Stimulated activated CD4-positive, alpha-beta T cell treated with anti-CD3 and anti-CD28 coated beads, Interleukin-12 subunit alpha, Interleukin-12 subunit beta, amount 100 ng/mL, for 48 hours (primary cell): Measurements from ENCODE around the gene MYH14.
"Not testable (repeated sequence)": the region's sequence is repeated elsewhere in the genome, so short reads cannot be mapped to it uniquely, and the experiment has no call there.

Experiments used
- DNase-seq, 3 donors: peaks; one replicate each; pipeline ENCODE4 v3.0.0-alpha.2; 2020; ENCODE audit warnings: low read depth in 2 of 3, low spot score in 1 of 3

Gene MYH14

DNA sequence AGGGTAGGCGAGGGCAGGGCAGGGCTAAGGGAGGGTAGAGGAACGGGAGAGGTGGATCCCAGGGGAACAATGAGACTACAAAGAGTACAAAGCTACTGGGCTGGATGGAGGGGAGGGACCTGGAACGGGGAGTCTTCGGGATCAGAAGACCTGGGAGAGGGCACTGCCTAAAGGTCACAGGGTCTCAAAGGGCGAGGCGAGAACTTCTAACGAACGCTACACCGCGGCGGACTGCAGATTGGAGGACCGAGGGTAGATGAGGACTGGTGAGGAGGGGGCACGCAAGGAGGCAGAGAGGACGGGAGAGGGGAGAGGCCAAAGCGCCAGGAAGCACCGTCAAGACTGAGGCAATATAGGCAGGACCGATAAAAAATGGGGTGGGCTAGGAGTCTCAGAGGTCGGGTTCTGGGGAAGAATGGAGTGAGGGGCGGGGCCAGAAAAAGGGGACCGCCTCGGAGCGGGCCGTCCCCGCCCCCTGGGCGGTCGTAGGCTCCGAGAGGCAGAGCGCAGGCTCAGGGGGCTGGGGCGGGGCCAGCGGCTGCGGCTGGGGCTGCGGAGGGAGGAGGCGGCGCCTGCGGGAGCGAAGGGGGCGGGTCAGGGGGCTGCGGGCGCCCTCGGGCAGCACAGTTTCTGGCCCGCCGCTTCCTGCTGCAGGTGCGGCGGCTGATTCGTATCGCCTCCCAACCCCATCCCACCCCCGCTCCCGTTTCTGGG is 127.1 kb downstream of the MYH14 start:
- peak; percentile 76 to 83 (median 81) for DNase-seq

DNA sequence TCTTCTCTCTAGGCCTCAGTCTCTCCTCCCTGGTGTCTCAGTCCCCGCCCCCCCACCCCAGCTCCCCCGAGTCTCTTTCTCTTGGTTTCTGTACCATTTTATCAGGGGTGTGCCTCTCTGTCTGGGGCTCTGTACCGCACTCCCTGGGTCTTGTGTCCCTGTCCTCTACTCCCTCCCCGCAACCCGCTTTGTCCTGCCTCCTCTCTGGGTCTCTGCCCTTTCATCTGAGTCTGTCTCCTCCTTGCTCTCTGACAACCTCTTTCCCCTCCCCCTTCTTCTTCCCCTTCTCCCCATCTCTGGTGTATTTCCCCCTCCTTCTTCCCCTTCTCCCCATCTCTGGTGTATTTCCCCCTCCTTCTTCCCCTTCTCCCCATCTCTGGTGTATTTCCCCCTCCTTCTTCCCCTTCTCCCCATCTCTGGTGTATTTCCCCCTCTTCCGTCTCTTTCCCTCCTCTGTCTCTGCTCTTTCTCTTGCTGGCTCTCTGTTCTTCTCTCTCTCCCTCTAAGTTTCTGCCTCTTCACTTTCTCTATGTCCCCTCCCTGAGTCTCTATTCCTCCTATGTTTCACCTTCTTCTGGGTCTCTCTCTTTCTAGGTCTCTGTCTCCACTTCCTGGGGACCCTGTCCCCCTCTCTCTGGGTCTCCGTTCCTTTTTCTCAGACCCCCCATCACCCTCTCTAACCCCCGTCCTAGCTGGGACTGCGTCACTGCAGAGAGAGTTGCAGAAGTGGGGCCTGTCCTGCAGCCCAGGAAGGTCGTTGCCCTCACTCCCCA is 128.0 kb downstream of the MYH14 start:
- DNase-seq = no peak

DNA sequence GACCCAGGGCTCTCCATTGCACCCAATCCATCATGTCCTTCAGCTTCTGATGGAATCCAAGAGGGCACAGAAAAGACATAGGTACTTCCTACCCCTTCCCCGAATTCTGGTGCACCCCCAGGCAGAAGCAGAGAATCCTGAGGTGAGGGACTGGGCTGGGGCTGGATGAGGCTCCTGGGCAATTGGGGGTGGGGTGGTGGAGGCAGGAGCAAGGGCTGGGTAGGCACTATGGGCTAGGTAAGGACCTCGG is 128.5 kb downstream of the MYH14 start:
- no peak for DNase-seq

DNA sequence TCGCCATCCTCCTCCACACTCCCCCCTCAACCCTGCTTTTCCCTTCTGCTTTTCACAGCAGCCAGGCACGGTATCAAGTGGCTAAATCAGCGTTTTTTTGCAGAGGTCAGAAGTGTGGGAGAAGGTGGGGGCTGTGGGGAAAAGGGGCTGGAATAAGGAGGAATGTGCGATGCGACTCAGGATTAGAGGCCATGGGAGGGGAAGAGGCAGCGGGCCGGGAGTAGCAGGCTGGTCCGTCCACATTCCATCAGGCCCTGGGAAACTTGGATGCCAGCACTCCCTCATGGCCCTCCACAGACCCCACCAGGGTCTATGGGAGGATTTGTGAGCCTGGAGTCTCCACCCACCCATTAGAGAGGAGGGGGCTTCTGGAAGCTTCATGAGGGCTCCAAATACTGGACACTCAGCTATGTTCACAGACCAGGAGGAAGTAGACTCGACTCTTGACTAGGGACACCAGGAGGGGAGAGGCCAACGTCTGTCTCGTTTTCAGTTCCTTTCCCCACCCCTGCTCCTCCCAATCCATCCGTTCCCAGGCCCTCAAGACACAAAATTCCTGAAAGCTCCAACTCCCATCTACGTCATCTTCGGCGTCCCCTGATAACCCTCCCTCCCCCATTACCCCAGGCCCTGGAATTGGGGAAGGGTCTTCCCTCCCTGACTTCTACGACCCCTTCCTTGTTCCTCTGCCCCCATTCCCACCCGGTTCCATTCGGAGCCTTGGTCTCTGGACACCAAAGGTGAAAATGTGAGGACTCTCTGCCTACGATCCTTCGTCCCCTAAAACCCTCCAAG is 129.0 kb downstream of the MYH14 start:
- DNase-seq = no peak

DNA sequence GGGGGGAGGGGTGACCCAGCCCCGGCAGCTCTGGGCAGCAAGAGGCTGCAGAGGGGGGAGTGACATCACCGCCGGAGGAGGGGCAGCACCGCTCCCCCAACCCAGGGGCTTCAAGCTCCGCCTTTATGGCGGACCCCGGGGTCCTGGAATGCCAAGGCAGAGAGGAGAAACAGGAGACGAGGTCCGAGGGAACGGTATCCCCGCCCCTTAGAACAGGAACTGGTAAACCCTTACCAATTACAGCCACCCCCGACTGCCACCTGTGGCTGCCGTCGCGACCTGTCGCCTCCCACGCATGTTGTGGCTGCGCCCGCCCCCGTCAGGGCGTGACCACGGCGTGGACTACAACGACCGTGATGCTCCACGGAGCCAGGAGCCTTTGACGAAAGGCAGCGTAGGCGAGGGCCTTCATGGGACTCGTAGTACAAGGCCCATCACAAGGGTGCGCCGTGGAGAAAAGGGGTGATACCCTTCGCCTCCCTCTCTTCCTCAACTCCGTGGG is 129.9 kb downstream of the MYH14 start:
- peak; percentile 88 to 94 (median 92) for DNase-seq

DNA sequence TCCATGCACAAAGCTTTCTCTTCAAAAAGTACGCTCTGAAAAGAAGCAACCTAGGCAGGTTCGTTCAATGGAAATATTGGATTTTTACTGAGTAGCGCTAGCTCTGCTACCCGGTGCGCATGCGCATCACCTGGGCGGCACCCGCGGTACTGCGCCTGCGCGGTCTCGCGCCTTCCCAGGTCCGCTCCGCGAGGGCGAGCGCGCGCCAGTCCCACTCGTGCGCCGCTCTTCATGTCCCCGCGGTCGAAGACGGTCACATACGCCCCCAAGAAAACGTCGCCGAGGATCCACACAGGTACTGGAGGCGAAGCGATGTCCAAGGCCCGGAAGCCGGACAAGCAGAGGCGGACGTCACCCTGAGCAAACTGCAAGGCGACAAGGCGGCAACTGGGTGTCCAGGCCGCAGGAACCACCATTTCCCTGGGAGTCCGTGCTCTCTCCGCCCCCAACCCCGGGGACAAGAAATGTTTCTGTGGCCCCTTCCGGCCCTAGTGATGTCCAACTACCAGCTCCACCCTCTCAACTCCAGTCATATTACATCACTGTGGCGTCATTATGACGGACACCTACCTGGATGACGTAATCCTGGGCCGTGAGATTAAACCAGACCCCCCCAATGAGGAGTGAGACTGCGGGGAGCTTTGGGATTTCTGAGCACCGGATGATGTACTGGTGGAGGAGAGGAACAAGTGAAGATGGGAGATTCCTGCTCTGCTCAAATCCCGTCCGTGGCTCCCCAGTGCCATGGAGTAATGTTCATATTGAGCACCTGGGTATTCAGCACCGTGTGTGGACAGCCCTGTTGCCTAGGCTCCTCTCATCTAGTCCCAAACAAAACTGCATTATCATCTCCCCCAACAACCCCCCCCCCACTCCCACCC is 130.6 kb downstream of the MYH14 start:
- peak; percentile 70 to 76 (median 74) for DNase-seq

DNA sequence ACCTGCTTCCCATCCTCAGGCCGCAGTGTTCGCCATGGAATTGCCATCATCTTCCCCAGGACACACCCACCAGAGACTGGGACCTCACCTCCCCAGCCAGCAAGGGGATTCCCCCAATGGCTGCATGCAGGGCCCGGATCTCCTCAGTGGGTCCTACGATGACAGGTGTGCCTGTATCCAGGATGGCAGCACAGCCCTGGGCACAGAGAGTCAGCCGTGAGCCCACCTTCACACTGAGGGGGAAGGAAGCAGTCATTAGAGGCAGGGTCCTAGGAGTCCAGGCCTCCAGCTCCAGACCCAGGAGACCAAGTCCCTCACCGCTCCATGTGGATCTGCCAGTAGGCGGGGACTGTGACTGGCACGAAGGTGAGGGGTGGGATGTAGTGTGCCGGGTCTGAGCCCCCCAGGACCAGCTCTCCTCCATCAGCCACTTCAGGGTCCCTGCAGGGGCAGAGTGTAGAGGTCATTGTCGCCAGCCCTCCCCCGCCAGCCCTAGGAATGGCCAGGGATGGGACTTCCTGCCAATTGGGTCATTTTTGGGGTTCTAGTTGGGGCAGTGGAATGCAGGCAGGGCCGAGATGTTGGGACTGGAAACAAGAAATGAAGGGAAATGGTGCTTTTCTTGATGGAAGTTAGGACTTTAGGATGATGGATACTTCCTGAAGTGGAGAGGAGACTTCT is 131.5 kb downstream of the MYH14 start:
- DNase-seq = no peak

DNA sequence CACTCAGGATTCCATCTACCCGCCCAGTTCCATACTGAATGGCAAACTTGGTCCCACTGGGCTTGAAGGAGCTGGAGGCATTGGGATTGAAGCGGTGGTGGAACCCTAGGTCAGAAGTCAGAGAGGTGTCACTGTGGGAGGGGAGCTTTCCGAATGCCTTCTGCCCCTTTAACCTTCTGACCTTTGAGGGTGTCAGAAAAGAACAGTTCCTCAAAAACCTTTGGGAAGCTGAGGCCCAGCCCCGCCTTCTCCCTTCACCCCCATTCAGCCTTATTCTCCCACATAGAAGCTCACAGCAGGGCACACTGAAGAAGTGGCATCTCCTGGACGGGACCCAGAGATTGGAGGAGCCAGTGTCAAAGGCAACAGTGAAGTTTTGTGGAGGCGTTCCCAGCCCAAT is 133.6 kb downstream of the MYH14 start:
- not testable (repeated sequence) for DNase-seq

DNA sequence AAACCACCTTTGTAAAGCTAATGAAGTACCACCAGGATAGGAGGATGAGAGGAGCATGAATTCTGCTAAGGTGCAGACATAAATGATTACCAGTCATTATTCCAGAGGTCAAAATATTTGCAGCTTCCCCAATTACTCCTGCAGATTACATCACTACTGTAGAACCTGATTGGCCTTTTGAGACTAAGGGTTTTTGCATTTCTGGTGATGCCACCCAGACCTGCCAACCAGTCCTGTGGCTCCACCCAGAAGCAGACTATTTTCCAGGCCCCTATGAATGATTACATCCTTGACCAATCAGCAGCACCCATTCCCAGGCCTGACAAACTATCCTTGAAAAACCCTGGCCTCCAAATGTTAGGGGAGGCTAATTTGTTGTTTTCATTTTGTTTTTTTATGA is 136.9 kb downstream of the MYH14 start:
- no peak for DNase-seq

DNA sequence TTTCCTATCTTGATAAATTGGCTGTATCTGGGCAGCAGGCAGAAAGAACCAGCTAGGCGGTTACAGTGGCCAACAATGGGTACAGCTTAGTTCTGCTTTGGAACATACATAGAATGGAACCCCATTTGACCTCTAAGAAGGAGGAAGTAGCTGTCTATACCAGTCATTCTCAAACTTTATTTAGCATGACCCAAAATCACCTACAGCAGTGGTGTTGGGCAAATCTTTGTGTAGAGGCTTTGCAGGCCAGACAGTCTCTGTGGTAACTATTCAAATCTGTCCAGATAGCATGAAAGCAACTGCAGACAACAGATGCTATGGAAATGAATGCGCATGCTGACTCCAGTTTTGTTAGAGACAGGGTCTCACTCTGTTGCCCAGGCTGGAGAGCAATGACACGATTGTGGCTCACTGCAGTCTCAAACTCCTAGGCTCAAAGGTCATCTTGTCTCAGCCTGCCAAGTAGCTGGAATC is 137.7 kb downstream of the MYH14 start:
- no peak for DNase-seq

DNA sequence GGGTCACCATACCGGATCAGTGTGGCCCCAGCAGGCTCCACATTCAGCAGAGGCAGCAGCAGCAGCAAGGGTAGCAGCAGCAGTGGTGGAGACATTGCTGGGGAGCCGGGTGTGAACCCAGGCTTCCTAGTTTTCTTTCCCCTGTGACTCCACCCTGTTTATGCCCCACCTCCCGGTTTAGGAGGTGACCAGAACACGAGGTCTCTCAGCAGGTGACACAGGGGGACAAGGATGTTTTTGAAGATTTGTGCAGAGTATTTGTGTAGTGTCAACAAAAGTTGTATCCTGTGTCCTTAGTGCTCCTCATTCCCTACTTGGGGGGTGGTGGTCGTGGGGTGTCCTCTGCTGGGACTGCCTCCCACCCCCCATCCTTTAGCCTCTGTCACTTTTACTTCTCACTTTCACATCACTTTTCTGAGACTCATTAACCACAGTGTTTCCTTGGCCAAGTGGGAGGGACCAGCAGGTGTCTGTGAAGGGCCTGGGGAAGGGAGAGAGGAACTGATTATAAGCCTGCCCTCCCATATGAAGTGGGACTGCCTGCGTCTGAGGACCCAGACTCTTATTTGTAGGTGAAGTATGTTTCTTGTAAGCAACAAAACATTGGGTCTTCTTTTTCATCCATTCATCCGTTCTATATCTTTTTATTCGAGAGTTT is 141.4 kb downstream of the MYH14 start:
- DNase-seq = no peak

DNA sequence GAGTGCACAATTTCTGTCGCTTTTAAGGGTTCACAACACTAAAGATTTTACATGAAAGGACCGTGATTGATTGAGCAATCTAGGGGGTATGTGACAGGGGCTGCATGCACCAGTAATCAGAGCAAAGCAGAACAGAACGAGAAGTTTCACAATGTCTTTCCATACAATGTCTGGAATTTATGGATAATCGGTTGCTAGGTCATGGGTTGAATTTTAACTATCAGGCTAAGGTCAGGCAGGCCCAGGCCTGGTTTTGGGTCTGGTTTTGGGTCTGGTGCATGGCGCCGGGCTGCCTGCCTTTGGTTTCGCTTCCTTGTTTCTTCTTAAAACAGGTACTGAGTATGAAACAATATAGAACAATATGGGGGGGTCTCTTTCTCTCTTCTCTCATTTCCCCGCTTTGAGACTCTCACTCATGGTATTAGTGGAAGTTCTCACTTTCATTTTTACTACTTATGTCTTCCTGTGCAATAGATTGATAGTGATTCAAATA is 143.7 kb downstream of the MYH14 start:
- not testable (repeated sequence) for DNase-seq

DNA sequence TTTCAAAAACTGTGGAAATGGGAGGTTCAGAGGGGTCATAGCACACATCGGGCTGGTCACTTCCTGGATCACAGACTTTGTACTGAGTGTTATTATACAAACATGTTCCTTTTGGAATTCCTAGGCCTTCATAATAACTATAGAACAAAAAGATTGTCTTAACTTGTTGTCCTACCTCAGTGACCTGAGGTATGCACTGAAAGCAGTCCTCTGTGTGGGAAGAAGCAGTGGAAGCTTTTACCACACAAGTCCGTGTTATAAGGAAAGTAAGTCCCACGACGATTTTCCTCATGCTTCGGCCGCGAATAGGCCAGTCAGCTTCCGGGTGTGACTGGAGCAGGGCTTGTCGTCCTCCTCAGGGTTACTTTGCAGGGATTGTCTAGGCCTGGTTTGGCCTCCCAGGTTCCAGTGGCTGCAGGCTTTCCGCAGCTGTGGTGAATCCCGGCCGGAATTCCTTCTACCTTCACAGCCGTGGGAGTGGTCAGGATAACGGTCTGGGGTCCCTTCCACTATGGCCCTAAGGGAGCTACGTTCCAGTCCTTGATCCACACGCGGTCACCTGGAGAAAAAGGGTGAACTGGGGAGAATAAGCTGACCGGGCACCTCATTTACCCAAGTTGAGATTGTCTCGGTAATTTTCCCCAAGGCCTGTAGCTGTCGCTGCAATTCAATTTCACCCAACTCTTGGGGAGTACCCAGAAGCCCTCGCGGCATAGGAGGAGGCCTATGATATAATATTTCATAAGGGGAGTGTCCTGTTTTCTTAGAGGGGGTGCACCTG is 146.0 kb downstream of the MYH14 start:
- no peak for DNase-seq

DNA sequence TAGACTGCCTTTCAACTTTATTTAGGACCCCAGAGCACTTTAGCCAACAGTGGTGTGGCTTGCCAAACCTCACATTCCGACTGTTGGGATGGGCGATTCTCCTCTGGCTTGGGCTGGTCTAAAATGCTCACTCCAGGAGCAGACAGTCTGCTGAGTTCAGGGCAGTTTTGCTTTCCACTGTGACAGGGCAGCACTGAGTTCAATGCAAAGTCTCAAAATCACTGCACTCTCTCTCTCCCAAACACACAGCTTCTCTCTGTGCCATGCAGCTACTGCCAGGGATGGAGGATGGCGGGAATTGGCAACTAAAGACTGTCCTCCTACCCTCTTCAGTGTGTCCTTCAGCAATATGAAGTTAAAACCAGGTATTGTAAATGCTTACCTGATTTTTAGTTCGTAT is 148.8 kb downstream of the MYH14 start:
- no peak for DNase-seq

DNA sequence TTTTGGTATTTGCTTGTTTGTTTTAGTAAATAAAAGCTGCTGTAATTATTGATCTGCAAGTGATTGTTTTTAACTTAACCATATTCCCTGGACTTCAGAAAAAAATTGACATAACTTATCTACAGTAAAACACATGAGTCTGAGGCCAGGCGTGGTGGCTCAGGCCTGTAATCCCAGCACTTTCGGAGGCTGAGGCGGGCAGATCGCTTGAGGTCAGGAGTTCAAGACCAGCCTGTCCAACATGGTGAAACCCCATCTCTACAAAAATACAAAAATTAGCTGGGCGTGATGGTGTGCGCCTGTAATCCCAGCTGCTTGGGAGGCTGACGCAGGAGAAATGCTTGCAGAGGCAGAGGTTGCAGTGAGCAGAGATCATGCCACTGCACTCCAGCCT is 150.1 kb downstream of the MYH14 start:
- DNase-seq = not testable (repeated sequence)

DNA sequence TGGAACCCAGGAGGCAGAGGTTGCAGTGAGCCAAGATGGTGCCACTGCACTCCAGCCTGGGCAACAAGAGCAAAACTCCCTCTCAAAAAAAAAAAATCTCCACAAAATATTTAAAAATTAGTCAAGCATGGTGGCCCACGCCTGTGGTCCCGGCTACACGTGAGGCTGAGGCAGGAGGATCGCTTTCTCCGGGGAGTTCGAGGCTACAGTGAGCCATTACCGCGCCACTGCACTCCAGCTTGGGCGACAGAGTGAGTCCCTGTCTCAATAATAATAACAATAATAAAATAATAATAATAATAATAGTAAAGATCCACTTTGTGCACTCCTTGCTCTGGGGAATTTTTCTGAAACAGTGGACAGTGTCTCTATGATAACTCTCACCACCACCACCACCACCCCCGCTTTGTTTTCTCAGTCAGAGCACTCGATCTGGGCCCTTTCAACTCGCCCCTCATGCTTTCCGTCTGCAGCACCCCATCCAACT is 153.3 kb downstream of the MYH14 start:
- no peak for DNase-seq

DNA sequence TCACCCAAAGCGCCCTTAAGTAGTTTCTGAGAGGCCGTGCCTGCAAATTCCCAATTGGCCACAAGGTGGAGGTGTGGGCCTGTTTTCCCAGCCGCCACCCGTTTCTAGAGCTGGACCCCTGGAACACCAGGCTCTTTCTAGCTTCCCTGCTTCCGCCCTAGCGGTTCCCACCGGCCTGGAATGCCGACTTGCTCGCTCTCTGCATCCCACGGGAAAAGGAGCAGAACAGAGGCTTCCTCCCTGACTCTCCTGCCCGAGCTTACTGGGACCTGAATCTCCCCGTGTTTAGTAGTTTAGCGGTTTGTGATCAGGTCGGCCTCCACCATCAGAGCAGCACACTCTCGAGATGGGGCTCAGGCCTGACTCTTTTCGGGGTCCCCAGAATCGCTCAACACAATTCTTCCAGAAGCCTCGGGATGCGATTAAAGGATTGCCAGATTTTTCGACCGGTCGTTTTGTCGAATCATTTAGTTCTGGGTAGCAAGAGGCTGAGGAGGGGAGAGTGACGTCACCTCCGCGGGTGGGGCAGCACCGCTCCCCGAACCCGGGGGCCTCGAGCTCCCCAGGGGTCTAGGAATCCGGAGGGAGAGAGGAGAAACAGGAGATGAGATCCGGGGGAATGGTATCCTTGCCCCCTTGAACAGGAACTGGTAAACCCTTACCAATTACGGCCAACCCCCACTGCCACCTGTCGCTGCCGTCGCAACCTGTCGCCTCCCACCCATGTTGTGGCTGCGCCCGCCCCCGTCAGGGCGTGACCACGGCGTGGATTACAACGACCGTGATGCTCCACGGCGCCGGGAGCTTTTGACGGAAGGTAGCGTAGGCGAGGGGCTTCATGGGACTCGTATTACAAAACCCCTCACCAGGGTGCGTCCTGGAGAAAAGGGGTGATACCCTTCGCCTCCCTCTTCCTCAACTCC is 154.0 kb downstream of the MYH14 start:
- DNase-seq = peak; percentile 75 to 86 (median 75)
